ENCODE results near the gene CERS6.

DNA sequence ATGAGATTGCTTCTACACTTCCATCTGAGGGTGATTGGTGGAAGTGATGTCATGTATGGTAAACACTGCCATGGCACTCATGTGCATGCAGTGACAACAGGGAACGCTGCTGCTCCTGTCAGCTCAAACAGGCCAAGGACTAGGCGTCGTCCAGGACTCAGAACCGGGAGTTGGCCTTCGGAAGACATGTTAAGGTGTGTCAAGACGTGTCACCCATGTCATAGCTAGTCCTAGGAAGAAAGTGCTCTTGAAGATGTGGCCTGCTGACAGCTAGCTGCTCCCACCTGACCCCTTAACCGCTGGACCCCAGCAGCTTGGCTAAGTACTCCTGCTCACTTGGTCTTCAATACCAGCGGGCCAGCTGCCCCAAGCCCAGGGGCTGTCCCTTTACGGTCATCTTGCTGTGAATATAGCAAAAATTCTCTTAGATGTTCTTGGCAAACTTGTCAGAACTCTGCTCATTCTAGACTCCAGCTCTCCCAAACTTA is 340.1 kb downstream of the CERS6 start:
- TF ChIP-seq CTCF (IDR thresholded peaks at IDR 0.05; ENCODE audit: low read depth, low read length, missing input control) (no peak), EGR1 (IDR thresholded peaks at IDR 0.05; ENCODE audit: low read depth in 2 of 2) (no peak), ZBTB33 (IDR thresholded peaks at IDR 0.05) (no peak), JUND (IDR thresholded peaks at IDR 0.05) (no peak), TAF1 (conservative IDR thresholded peaks at IDR 0.05) (no peak), RAD21 (IDR thresholded peaks at IDR 0.05) (no peak), YY1 (IDR thresholded peaks at IDR 0.05) (no peak), RXRA (IDR thresholded peaks at IDR 0.05) (no peak)
- TF ChIP-seq, protein P1, sequence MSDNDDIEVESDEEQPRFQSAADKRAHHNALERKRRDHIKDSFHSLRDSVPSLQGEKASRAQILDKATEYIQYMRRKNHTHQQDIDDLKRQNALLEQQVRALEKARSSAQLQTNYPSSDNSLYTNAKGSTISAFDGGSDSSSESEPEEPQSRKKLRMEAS (IDR thresholded peaks at IDR 0.05) = no peak

All from liver (tissue), 3 donors.